ENCODE results near the gene WDR20.
"Not testable (repeated sequence)": the region's sequence is repeated elsewhere in the genome, so short reads cannot be mapped to it uniquely, and the experiment has no call there.

The WDR20 gene

DNA sequence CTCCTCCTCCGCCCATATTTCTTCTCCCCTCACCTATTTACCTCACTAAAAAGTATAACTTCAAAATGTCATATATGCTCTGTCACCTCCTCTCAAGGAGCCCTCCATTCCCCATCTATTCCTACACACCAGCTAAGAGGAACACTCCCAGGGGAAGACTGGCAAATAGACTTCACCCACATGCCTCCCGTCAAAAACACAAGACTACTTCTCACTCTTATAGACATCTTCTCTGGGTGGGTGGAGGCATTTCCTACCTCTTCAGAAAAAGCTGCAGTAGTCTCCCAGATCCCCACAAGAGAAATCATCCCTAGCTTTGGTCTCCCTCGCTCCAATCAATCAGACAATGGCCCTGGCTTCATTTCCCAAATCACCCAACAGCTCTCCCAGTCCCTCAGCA lies 99.1 kb downstream of the WDR20 start:
- no peak for DNase-seq (ENCODE audit: low read depth)

- no peak for DNase-seq (ENCODE audit: low read depth)
Measured at GRCh38 chr14:102239231-102239630, 99.5 kb downstream of the WDR20 start.

- not testable (repeated sequence) for DNase-seq (ENCODE audit: low read depth)
Measured at GRCh38 chr14:102240481-102240880, 100.8 kb downstream of the WDR20 start.

- no peak for DNase-seq (ENCODE audit: low read depth)
Measured at GRCh38 chr14:102241147-102241546, 101.5 kb downstream of the WDR20 start.

DNA sequence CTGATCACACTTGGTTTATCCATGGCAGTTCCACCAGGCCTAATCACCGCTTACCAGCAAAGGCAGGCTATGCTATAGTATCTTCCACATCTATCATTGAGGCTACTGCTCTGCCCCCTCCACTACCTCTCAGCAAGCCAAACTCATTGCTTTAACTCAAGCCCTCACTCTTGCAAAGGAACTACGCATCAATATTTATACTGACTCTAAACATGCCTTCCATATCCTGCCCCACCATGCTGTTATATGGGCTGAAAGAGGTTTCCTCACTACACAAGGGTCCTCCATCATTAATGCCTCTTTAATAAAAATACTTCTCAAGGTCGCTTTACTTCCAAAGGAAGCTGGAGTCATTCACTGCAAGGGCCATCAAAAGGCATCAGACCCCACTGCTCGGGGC lies 104.1 kb downstream of the WDR20 start:
- DNase-seq (ENCODE audit: low read depth) = not testable (repeated sequence)

GRCh38 chr14:102246071-102246470 lies 106.4 kb downstream of the WDR20 start:
- DNase-seq (ENCODE audit: low read depth) = no peak

DNA sequence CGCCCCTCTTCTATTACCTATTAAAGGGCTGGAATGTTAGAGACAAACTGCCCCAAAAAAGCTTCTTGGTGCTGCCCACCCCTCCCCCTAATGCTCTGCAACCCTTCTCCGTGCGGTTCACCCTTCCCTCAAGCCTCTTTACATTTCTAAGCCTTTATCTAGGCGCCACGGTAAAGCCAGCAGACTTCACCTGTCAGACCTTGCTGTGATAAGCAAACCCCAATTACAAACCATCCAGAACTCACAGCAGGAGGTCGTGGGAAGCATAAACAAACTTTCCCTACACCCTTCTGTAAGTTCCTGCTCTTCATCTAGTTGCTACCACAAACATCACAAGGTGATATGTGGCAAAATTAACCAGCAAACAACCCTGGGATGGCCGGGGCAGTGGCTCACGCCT lies 108.4 kb downstream of the WDR20 start:
- DNase-seq (ENCODE audit: low read depth) = no peak

GRCh38 chr14:102249041-102249440 lies 109.3 kb downstream of the WDR20 start:
- DNase-seq (ENCODE audit: low read depth) = no peak

- DNase-seq (ENCODE audit: low read depth) = no peak
Measured at GRCh38 chr14:102249981-102250380, 110.3 kb downstream of the WDR20 start.

DNA sequence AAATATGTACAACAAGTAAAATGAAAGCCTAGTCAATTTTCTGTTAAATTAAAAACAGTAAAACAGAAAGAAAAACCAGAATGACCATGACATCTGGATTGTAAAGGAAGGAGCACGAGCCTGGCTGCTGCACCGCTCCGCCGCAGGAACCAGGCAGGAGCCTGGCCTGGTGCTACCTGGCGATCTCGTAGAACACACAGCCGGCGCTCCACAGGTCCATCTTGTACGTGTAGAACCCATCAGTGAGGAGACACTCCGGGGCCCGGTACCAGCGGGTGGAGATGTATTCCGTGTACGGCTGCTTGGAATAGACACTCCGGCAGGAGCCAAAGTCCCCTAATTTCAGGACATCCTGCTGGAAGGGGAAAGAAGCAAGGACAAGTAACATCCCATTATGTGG lies 110.9 kb downstream of the WDR20 start:
- DNase-seq (ENCODE audit: low read depth) = no peak

DNA sequence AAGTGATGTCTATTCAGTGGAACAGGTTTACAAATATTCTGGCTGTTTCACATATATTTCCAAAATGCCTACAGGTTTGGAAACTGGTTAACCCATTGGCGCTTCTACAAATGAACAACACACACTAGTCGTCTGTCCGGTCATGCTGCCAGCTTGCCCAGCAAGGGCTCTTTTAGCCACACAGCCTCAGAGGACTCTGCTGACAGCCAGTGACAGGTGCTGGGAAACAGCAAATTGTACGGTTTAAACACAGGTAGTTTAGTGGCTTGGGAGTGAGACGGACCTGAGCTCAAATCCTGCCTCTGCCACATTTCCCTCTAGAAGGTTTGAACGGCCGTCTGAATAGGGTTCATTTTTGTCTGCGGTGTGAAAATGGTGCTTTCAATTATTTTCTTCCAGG lies 111.5 kb downstream of the WDR20 start:
- no peak for DNase-seq (ENCODE audit: low read depth)

DNA sequence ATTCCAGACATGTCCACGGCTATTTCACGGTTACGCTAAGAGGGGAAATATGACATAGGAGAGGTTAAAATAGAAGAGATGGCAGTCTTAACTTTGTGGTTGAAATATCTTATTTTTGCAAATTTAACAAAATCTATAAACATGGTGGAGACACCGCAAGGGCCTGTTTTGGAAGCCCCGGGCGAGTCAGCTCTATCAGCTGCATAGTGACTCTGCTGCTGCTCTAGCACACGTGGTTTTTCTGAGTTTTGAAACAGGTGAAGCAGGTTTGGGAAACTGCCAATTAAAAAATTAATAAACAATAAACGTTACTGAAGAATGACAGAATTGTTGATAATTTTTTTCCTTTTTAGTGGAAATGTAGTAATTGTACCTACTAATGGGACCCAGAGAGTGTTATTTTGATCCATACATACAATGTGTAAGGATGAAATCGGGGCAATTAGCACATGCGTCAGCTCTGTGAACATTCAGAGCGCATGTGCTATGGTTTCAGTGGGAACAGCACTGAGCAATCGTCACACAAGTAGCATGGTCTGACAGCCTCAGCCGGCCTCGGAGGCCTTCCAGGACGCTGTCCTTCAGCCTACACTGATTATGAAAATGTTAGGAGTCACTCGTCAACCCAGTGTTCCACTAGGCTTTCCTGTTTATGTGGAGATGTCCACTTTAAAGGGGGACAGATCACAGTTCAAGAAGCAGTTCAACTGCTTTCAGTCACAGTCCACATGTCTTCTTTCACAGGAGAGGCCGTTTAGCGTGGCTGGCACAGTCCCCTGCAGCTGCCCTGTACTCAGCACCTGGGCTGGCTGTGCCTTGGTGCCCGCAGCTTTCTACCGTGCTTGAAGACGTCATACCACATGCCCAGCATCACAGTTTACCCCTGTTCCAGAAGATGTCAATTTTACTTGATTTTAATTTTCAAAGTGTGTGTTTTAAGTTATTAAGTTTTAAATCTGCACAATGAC lies 113.4 kb downstream of the WDR20 start:
- DNase-seq (ENCODE audit: low read depth) = no peak

DNA sequence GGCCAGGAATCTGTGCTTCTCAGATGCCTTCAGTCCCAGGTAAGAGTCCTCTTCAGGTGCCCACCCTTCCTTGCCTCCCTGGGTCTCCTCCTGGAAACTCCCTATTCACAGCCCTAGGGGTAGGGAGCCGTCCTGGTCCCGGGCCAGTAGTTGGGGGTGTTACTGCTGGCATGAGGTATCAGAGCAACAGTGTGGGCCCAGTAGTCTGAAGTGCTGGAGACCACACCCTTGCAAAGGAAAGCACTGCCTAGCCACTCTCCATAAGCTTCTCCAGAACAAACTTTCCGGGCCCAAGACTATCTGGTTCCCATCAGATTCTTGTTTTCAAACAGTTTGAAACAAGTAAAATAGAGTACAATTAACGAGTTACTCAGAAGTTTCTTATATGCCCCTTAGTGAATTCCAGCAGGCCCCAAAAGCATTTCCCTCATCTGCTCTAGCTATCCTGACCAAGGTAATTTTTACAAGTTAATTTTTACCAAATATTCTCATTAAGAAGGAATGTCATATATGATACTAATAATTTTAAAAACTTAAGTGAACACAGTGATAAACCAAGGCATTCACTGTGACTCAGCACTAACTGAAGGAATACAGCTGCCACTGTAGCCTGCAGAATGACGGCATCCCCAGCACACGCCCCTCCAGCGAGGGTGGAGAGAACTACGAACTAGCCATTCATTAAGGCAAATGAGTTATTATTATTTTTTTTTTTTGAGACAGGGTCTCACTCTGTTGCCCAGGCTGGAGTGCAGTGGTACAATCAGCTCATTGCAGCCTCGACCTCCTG lies 115.9 kb downstream of the WDR20 start:
- no peak for DNase-seq (ENCODE audit: low read depth)

DNA sequence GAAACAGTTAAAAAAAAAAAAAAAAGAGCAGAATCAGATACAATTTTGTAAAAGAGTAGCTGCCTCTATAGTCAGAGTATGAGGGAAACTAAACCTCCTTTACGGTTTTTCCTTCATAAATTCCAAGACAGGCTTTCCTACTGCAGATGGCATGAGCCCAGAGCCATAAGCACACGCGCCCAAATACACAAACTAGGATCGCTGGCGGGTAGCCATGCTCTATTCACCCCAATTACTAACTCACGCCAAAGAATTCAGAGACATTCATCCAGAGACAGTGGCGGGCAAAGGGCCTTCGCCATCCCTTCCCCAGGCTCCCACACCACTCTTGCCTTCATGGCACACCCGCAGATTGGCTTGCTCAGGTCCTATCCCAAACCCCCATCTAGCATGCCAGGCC lies 117.0 kb downstream of the WDR20 start:
- DNase-seq (ENCODE audit: low read depth) = no peak

DNA sequence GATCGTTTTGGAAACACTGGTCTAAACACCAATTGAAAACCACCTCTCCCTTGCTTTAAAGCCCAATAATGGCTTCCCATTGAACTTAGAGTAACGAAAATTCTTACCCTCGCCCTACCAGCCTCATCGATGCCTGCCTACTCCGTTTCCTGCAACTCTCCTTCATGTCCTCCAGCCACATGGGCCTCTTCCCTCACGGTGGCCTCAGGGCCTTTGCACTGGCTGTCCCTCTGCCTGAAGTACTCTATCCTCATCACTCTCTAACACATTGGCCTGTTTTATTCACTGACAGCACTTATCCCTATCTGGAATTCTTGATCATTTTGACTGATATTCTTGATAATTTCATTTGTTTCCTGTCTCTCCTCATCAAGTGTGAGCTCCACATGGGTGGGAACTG lies 118.4 kb downstream of the WDR20 start:
- no peak for DNase-seq (ENCODE audit: low read depth)
